ENCODE results near the gene ACVR2A.

The ACVR2A gene

GRCh38 chr2:147844697-147845410 lies at the start of gene ACVR2A:
ACVR2A (plus strand) TSS chr2:147845029; CDS start chr2:147845153, 124 bp downstream.
- peak in 1 of 2 donors; percentile 53 for DNase-seq

- DNase-seq: no peak
These were observed 44.5 kb upstream of the ACVR2A start for GRCh38 chr2:147800316-147800715.

- no peak for DNase-seq
These were observed 38.0 kb upstream of the ACVR2A start for GRCh38 chr2:147806846-147807245.

GRCh38 chr2:147808520-147808919 lies 36.3 kb upstream of the ACVR2A start:
- no peak for DNase-seq

- no peak for DNase-seq
These were observed 33.7 kb upstream of the ACVR2A start for GRCh38 chr2:147810883-147811765.

- DNase-seq: no peak
These were observed 26.1 kb upstream of the ACVR2A start for GRCh38 chr2:147818741-147819140.

- no peak for DNase-seq
These were observed 20.2 kb upstream of the ACVR2A start for GRCh38 chr2:147824620-147825019.

- DNase-seq: no peak
These were observed 18.3 kb upstream of the ACVR2A start for GRCh38 chr2:147826278-147827087.

- no peak for DNase-seq
These were observed 17.8 kb upstream of the ACVR2A start for GRCh38 chr2:147827088-147827375.

- no peak for DNase-seq
These were observed 15.7 kb upstream of the ACVR2A start for GRCh38 chr2:147829106-147829505.

GRCh38 chr2:147836099-147836498 lies 8.7 kb upstream of the ACVR2A start:
- no peak for DNase-seq

GRCh38 chr2:147843391-147843863 lies 1.4 kb upstream of the ACVR2A start:
- DNase-seq: no peak

- peak; percentile 86 to 87 for DNase-seq
These were observed 749 bp upstream of the ACVR2A start for GRCh38 chr2:147843864-147844696.

- DNase-seq: peak; percentile 32 to 57
These were observed 662 bp downstream of the ACVR2A start for GRCh38 chr2:147845411-147845971.

- DNase-seq: no peak
These were observed 1.7 kb downstream of the ACVR2A start for GRCh38 chr2:147846412-147847081.

GRCh38 chr2:147847746-147848391 lies 3.0 kb downstream of the ACVR2A start:
- DNase-seq: no peak

GRCh38 chr2:147850838-147851237 lies 6.0 kb downstream of the ACVR2A start:
- DNase-seq: no peak

GRCh38 chr2:147851244-147851930 lies 6.6 kb downstream of the ACVR2A start:
- no peak for DNase-seq

GRCh38 chr2:147854557-147855134 lies 9.8 kb downstream of the ACVR2A start:
- DNase-seq: no peak

GRCh38 chr2:147855316-147855715 lies 10.5 kb downstream of the ACVR2A start:
- no peak for DNase-seq

All from CD4-positive, alpha-beta T cell treated with Interleukin-4 for 1 hour (primary cell).